Neural crest cell (in vitro differentiated cells): ENCODE results near the gene FAM53C. TPM values are rescaled to one million over a fixed set of nuclear protein-coding genes. Genes with fewer than 3 reads are reported as not detected.
A peak's percentile ranks its signal among the peaks of the same experiment; 100 is the strongest.
"Not testable (repeated sequence)": the region's sequence is repeated elsewhere in the genome, so short reads cannot be mapped to it uniquely, and the experiment has no call there.

Experiments used
- DNase-seq: peaks from one replicate; pipeline ENCODE4 v3.0.0; 2021; ENCODE audit warnings: low read depth, mixed read lengths, low spot score
- H3K27ac Mint-ChIP-seq: one replicate; pipeline ENCODE4 v1.8.0; 2021; ENCODE audit warnings: mild to moderate bottlenecking, mixed read lengths; ENCODE audit not compliant: unreplicated experiment
- H3K27me3 Mint-ChIP-seq: 2 replicates; pipeline ENCODE4 v1.8.0; 2021; ENCODE audit warnings: low read depth, mild to moderate bottlenecking, mixed read lengths
- H3K36me3 Mint-ChIP-seq: 2 replicates; pipeline ENCODE4 v1.8.0; 2021; ENCODE audit warnings: low read depth, mild to moderate bottlenecking, mixed read lengths
- H3K4me1 Mint-ChIP-seq: 2 replicates; pipeline ENCODE4 v1.8.0; 2021; ENCODE audit warnings: mixed read lengths
- H3K4me3 Mint-ChIP-seq: one replicate; pipeline ENCODE4 v1.8.0; 2021; ENCODE audit warnings: mild to moderate bottlenecking, mixed read lengths
- H3K9me3 Mint-ChIP-seq: 2 replicates; pipeline ENCODE4 v1.8.0; 2021; ENCODE audit warnings: mixed read lengths
- CTCF ChIP-seq: fragments of 200-600 bp; sonication (generic); conservative IDR thresholded peaks from 2 replicates; pipeline ENCODE4 v1.5.0; 2021; ENCODE audit warnings: antibody characterized with exemption, mild to moderate bottlenecking
- total RNA-seq: library from RNA; stranded (reverse); gene quantifications from 2 replicates; pipeline ENCODE4 v1.2.1, GENCODE V29; 2021

Gene FAM53C
- total RNA-seq, 1 donor from 2014 or later = 66.8 TPM

- no peak for TF ChIP-seq CTCF
- H3K36me3 Mint-ChIP-seq = peaks cover 10% of the 10 kb centered on the region
- no peaks in the 10 kb centered on the region for H3K4me1 Mint-ChIP-seq
- H3K27ac Mint-ChIP-seq = no peak overlapping the region
- no peak for DNase-seq
- H3K27me3 Mint-ChIP-seq = no peaks in the 10 kb centered on the region
- H3K9me3 Mint-ChIP-seq = no peaks in the 10 kb centered on the region
- H3K4me3 Mint-ChIP-seq = no peak overlapping the region
Observed at GRCh38 chr5:138316355-138316754, 21.7 kb upstream of the FAM53C start.

- not testable (repeated sequence) for H3K27me3 Mint-ChIP-seq, H3K27ac Mint-ChIP-seq, H3K36me3 Mint-ChIP-seq, H3K4me1 Mint-ChIP-seq, DNase-seq, H3K9me3 Mint-ChIP-seq, H3K4me3 Mint-ChIP-seq
Observed at GRCh38 chr5:138318211-138318610, 19.9 kb upstream of the FAM53C start.

- H3K9me3 Mint-ChIP-seq = no peaks in the 10 kb centered on the region
- TF ChIP-seq CTCF = no peak
- H3K27ac Mint-ChIP-seq = peak overlapping the region; percentile 98
- H3K27me3 Mint-ChIP-seq = no peaks in the 10 kb centered on the region
- peak overlapping the region; percentile 88 for H3K4me3 Mint-ChIP-seq
- H3K4me1 Mint-ChIP-seq = peaks cover 27% of the 10 kb centered on the region
- no peaks in the 10 kb centered on the region for H3K36me3 Mint-ChIP-seq
- no peak for DNase-seq
Observed at GRCh38 chr5:138330813-138331448, 7.1 kb upstream of the FAM53C start.

- no peak for TF ChIP-seq CTCF
- no peaks in the 10 kb centered on the region for H3K9me3 Mint-ChIP-seq
- peak; percentile 93 for DNase-seq
- peak within 1 kb of the TSS; percentile 88 for H3K4me3 Mint-ChIP-seq
- peaks cover 27% of the 10 kb centered on the region for H3K4me1 Mint-ChIP-seq
- no peaks in the 10 kb centered on the region for H3K27me3 Mint-ChIP-seq
- peak within 1 kb of the TSS; percentile 98 for H3K27ac Mint-ChIP-seq
- H3K36me3 Mint-ChIP-seq = no peaks in the 10 kb centered on the region
Observed at GRCh38 chr5:138331449-138332368, 6.4 kb upstream of the FAM53C start, which contains the start of gene CDC25C. CDC25C (minus strand) TSS chr5:138331804; CDS start chr5:138331180, 624 bp downstream.

- H3K27me3 Mint-ChIP-seq = peaks cover 2% of the 10 kb centered on the region
- H3K36me3 Mint-ChIP-seq = no peaks in the 10 kb centered on the region
- DNase-seq = no peak
- no peaks in the 10 kb centered on the region for H3K9me3 Mint-ChIP-seq
- peaks cover 39% of the 10 kb centered on the region for H3K4me1 Mint-ChIP-seq
- no peak overlapping the region for H3K27ac Mint-ChIP-seq
- H3K4me3 Mint-ChIP-seq = peak overlapping the region; percentile 72
- TF ChIP-seq CTCF = no peak
Observed at GRCh38 chr5:138334867-138335447, 3.1 kb upstream of the FAM53C start.
